H9 (cell line): Measurements from ENCODE around the gene RBM42. TPM values are rescaled to one million over a fixed set of nuclear protein-coding genes. Genes with fewer than 3 reads are reported as not detected.
"Not testable (repeated sequence)": the region's sequence is repeated elsewhere in the genome, so short reads cannot be mapped to it uniquely, and the experiment has no call there.

Experiments
- DNase-seq: peaks from one replicate; pipeline ENCODE4 v3.0.0-alpha.2; 2017
- H2AFZ ChIP-seq: one replicate; pipeline ENCODE4 v1.6.1; 2013; ENCODE audit warnings: mild to moderate bottlenecking, low read length, control low read depth, moderate library complexity
- H2AK5ac ChIP-seq: 2 replicates; pipeline ENCODE4 v1.6.1; 2013; ENCODE audit warnings: low read length, control low read depth, mixed read lengths; ENCODE audit not compliant: insufficient read length
- H2BK120ac ChIP-seq: one replicate; pipeline ENCODE4 v1.6.1; 2013; ENCODE audit warnings: low read depth, mild to moderate bottlenecking, low read length, control low read depth, inconsistent platforms; ENCODE audit not compliant: poor library complexity, severe bottlenecking
- H2BK12ac ChIP-seq: 2 replicates; pipeline ENCODE4 v1.6.1; 2013; ENCODE audit warnings: low read length, control low read depth, mixed read lengths, low read depth; ENCODE audit not compliant: insufficient read length
- H2BK15ac ChIP-seq: 2 replicates; pipeline ENCODE4 v1.6.1; 2013; ENCODE audit warnings: low read depth, low read length, control low read depth
- H2BK20ac ChIP-seq: one replicate; pipeline ENCODE4 v1.6.1; 2013; ENCODE audit warnings: low read depth, mild to moderate bottlenecking, low read length, control low read depth, inconsistent platforms; ENCODE audit not compliant: poor library complexity, severe bottlenecking
- H2BK5ac ChIP-seq: 2 replicates; pipeline ENCODE4 v1.6.1; 2013; ENCODE audit warnings: low read length, control low read depth, mixed read lengths; ENCODE audit not compliant: insufficient read length
- H3K14ac ChIP-seq: 2 replicates; pipeline ENCODE4 v1.6.1; 2013; ENCODE audit warnings: low read length, control low read depth; ENCODE audit not compliant: insufficient read depth
- H3K18ac ChIP-seq: 2 replicates; pipeline ENCODE4 v1.6.1; 2013; ENCODE audit warnings: low read depth, mild to moderate bottlenecking, mixed read lengths, low read length, control low read depth; ENCODE audit not compliant: insufficient read length
- H3K23ac ChIP-seq: 2 replicates; pipeline ENCODE4 v1.6.1; 2013; ENCODE audit warnings: low read length, control low read depth, mixed read lengths, low read depth; ENCODE audit not compliant: insufficient read length
- H3K23me2 ChIP-seq: 2 replicates; pipeline ENCODE4 v1.6.1; 2013; ENCODE audit warnings: low read depth, mild to moderate bottlenecking, mixed read lengths, low read length, control low read depth; ENCODE audit not compliant: insufficient read length, poor library complexity, severe bottlenecking
- H3K27ac ChIP-seq: 2 replicates; pipeline ENCODE4 v1.5.1; 2013; ENCODE audit warnings: low read length, control low read depth, mixed read lengths, low read depth; ENCODE audit not compliant: insufficient read length
- H3K27me3 ChIP-seq: 2 replicates; pipeline ENCODE4 v1.6.1; 2013; ENCODE audit warnings: low read length, control low read depth, inconsistent platforms; ENCODE audit not compliant: insufficient read depth
- H3K4ac ChIP-seq: 2 replicates; pipeline ENCODE4 v1.6.1; 2013; ENCODE audit warnings: low read depth, mild to moderate bottlenecking, control low read depth, inconsistent platforms, low read length, moderate library complexity
- H3K4me1 ChIP-seq: 2 replicates; pipeline ENCODE4 v1.6.1; 2013; ENCODE audit warnings: low read length, control low read depth, inconsistent platforms; ENCODE audit not compliant: insufficient read depth
- H3K4me2 ChIP-seq: 2 replicates; pipeline ENCODE4 v1.6.1; 2013; ENCODE audit warnings: low read length, control low read depth, mixed read lengths; ENCODE audit not compliant: insufficient read length, insufficient read depth
- H3K56ac ChIP-seq: 2 replicates; pipeline ENCODE4 v1.6.1; 2013; ENCODE audit warnings: low read depth, mild to moderate bottlenecking, mixed read lengths, low read length, control low read depth; ENCODE audit not compliant: insufficient read length
- H3K79me1 ChIP-seq: 2 replicates; pipeline ENCODE4 v1.6.1; 2013; ENCODE audit warnings: low read depth, mild to moderate bottlenecking, moderate library complexity, low read length, control low read depth, inconsistent platforms; ENCODE audit not compliant: insufficient read depth, poor library complexity, severe bottlenecking
- H3K79me2 ChIP-seq: 2 replicates; pipeline ENCODE4 v1.6.1; 2013; ENCODE audit warnings: low read length, control low read depth, inconsistent platforms; ENCODE audit not compliant: insufficient read depth
- H3K9ac ChIP-seq: 2 replicates; pipeline ENCODE4 v1.6.1; 2013; ENCODE audit warnings: low read length, control low read depth, mixed read lengths; ENCODE audit not compliant: insufficient read length; ENCODE audit errors: extremely low read depth
- H3K9me3 ChIP-seq: one replicate; pipeline ENCODE4 v1.6.1; 2013; ENCODE audit warnings: low read depth, low read length, inconsistent platforms; ENCODE audit not compliant: control insufficient read depth
- H3T11ph ChIP-seq: one replicate; pipeline ENCODE4 v1.6.1; 2013; ENCODE audit warnings: mild to moderate bottlenecking, low read length, control low read depth, inconsistent platforms
- H4K20me1 ChIP-seq: one replicate; pipeline ENCODE4 v1.6.1; 2013; ENCODE audit not compliant: control insufficient read depth, insufficient read length, insufficient read depth
- H4K5ac ChIP-seq: 2 replicates; pipeline ENCODE4 v1.6.1; 2013; ENCODE audit warnings: low read depth, mild to moderate bottlenecking, mixed read lengths, low read length, control low read depth; ENCODE audit not compliant: insufficient read length
- H4K8ac ChIP-seq: replicated peaks from 2 replicates; pipeline ENCODE4 v1.6.1; 2013; ENCODE audit warnings: low read length, control low read depth, mixed read lengths, low read depth; ENCODE audit not compliant: insufficient read length
- H4K91ac ChIP-seq: 2 replicates; pipeline ENCODE4 v1.6.1; 2013; ENCODE audit warnings: low read depth, mild to moderate bottlenecking, moderate library complexity, mixed read lengths, low read length, control low read depth; ENCODE audit not compliant: insufficient read length
- H3K27ac Mint-ChIP-seq, 3 experiments: 2 replicates in 2 of 3; 3 replicates in 1 of 3; pipeline ENCODE4 v1.8.0; 2020 to 2021; ENCODE audit warnings: mixed read lengths in 3 of 3, mild to moderate bottlenecking in 1 of 3, moderate library complexity in 1 of 3
- H3K27me3 Mint-ChIP-seq: 2 replicates; pipeline ENCODE4 v1.8.0; 2021; ENCODE audit warnings: low read depth, mild to moderate bottlenecking, moderate library complexity, mixed read lengths
- H3K36me3 Mint-ChIP-seq, 3 experiments: 2 replicates in 2 of 3; 3 replicates in 1 of 3; pipeline ENCODE4 v1.8.0; 2020 to 2021; ENCODE audit warnings: low read depth in 3 of 3, mixed read lengths in 3 of 3; ENCODE audit not compliant: insufficient read depth in 1 of 3
- H3K4me1 Mint-ChIP-seq, 2 experiments: 2 replicates each; pipeline ENCODE4 v1.8.0; 2020; ENCODE audit warnings: mixed read lengths in 2 of 2
- H3K4me3 Mint-ChIP-seq, 2 experiments: 2 replicates in 1 of 2; 3 replicates in 1 of 2; pipeline ENCODE4 v1.8.0; 2020 to 2021; ENCODE audit warnings: mild to moderate bottlenecking in 2 of 2, mixed read lengths in 2 of 2, moderate library complexity in 1 of 2
- H3K9me3 Mint-ChIP-seq, 2 experiments: 2 replicates in 1 of 2; 3 replicates in 1 of 2; pipeline ENCODE4 v1.8.0; 2020; ENCODE audit warnings: mild to moderate bottlenecking in 2 of 2, mixed read lengths in 2 of 2, moderate library complexity in 1 of 2
- WGBS: extraction: QIAGEN DNeasy Blood & Tissue Kit; methylation state at CpG from one replicate; pipeline ENCODE4 v1.1.7; 2013; ENCODE audit warnings: missing lambda C conversion rate, low lambda C conversion rate, mixed read lengths; ENCODE audit not compliant: insufficient read length; ENCODE audit errors: extremely low coverage; 5-methylcytosine and 5-hydroxymethylcytosine counted together
- total RNA-seq: library from RNA; stranded (reverse); gene quantifications from 2 replicates; pipeline ENCODE4 v1.2.1, GENCODE V29; 2021

RBM42 gene
- total RNA-seq, 1 experiment from 2014 or later: 83.3 TPM

GRCh38 chr19:35607170-35607569 lies 21.7 kb upstream of the RBM42 start:
- H3K18ac ChIP-seq, H3K9ac ChIP-seq, H3K79me1 ChIP-seq, H4K5ac ChIP-seq, H3K27ac Mint-ChIP-seq, H3K27ac ChIP-seq, H3K79me2 ChIP-seq, H3K36me3 Mint-ChIP-seq, H2BK12ac ChIP-seq, H3K27me3 ChIP-seq, H4K8ac ChIP-seq, DNase-seq, H4K91ac ChIP-seq, H3K23me2 ChIP-seq, H3K23ac ChIP-seq, H3K4me1 Mint-ChIP-seq, H3K4me1 ChIP-seq, H2BK20ac ChIP-seq, H2AK5ac ChIP-seq, H2BK5ac ChIP-seq, H2AFZ ChIP-seq, H2BK120ac ChIP-seq, H3T11ph ChIP-seq, H3K4ac ChIP-seq, H3K56ac ChIP-seq, H3K4me3 Mint-ChIP-seq, H2BK15ac ChIP-seq, H3K4me2 ChIP-seq, H3K14ac ChIP-seq, H4K20me1 ChIP-seq: not testable (repeated sequence)
- H3K9me3 Mint-ChIP-seq: peaks cover 28 to 36% of the 10 kb centered on the region in 2 experiments
- peaks cover 12% of the 10 kb centered on the region for H3K9me3 ChIP-seq
- H3K27me3 Mint-ChIP-seq: peaks cover 25% of the 10 kb centered on the region
- no CpG with 5 or more reads among the region's 8 CpGs for WGBS
